Upper lobe of left lung (tissue), 6 donors: ENCODE measurements around the gene THAP2. TPM values are rescaled to one million over a fixed set of nuclear protein-coding genes. Genes with fewer than 3 reads are reported as not detected.

Source experiments
- ATAC-seq, 2 donors: fragments of 200-7000 bp; cut with Tn5 transposase; one replicate each; pipeline ENCODE4 v1.9.1; 2022; ENCODE audit warnings: mild to moderate bottlenecking in 2 of 2, moderate library complexity in 2 of 2; ENCODE audit not compliant: low FRiP score in 2 of 2
- DNase-seq, 2 donors: peaks; one replicate each; pipeline ENCODE4 v3.0.0-alpha.2; 2019 to 2020
- H3K27ac ChIP-seq, 4 donors: fragments of 200-600 bp; sonication (generic); one replicate each; pipeline ENCODE4 v1.5.1; 2016 to 2019
- H3K27me3 ChIP-seq, 4 donors: fragments of 200-600 bp; sonication (generic); one replicate each; pipeline ENCODE4 v1.5.1; 2017 to 2019
- H3K36me3 ChIP-seq, 4 donors: fragments of 200-600 bp; sonication (generic); one replicate each; pipeline ENCODE4 v1.5.1; 2016 to 2019
- H3K4me1 ChIP-seq, 4 donors: fragments of 200-600 bp; sonication (generic); one replicate each; pipeline ENCODE4 v1.5.1; 2018 to 2019
- H3K4me3 ChIP-seq, 4 donors: fragments of 200-600 bp; sonication (generic); one replicate each; pipeline ENCODE4 v1.5.1; 2017 to 2019; ENCODE audit warnings: mild to moderate bottlenecking in 2 of 4, moderate library complexity in 1 of 4
- H3K9me3 ChIP-seq, 4 donors: fragments of 200-600 bp; sonication (generic); one replicate each; pipeline ENCODE4 v1.5.1; 2018 to 2019
- CTCF ChIP-seq, 6 experiments: fragments of 450-650 bp in 4 of 6; fragments of 200-600 bp in 2 of 6; sonication (generic) in 2 of 6; IDR thresholded peaks; one replicate each; pipeline ENCODE4 v1.5.1; 2016 to 2019; ENCODE audit warnings: antibody characterized with exemption in 6 of 6
- EP300 ChIP-seq, 4 donors: sonication (generic); formaldehyde crosslinking; IDR thresholded peaks; one replicate each; pipeline ENCODE4 v1.5.1; 2017; ENCODE audit warnings: antibody characterized with exemption in 4 of 4, control low read depth in 2 of 4
- POLR2A ChIP-seq, 4 donors: fragments of 450-650 bp; IDR thresholded peaks; one replicate each; pipeline ENCODE4 v1.5.1; 2016 to 2017; ENCODE audit warnings: antibody characterized with exemption in 4 of 4, mild to moderate bottlenecking in 2 of 4
- POLR2AphosphoS5 ChIP-seq, 2 donors: sonication (generic); formaldehyde crosslinking; IDR thresholded peaks; one replicate each; pipeline ENCODE4 v1.5.1; 2017; ENCODE audit warnings: antibody characterized with exemption in 2 of 2
- WGBS, 2 donors: methylation state at CpG; one replicate each; pipeline ENCODE4 v1.1.5; 2017 to 2018; 5-methylcytosine and 5-hydroxymethylcytosine counted together
- total RNA-seq, 6 donors: library from RNA; depleted of rRNA in 4 of 6; stranded (reverse); fragments of >200 nt in 4 of 6; gene quantifications; one replicate each; pipeline versions ENCODE4 v1.1.0 to v1.2.1, GENCODE V29; 2016 to 2021
- donor health status: DM: no; HTN: no; CAD: no; lungs with moderate emphysema.
- donor health status: DM: no; HTN: yes; CAD: no; lungs with severe emphysema.

Gene THAP2
- total RNA-seq, 6 donors from 2014 or later: 2.1 to 5.0 (median 3.6) TPM

GRCh38 chr12:71626768-71627167, 37.3 kb upstream of the THAP2 start:
- no peak overlapping the region for H3K27ac ChIP-seq
- TF ChIP-seq EP300 (IDR thresholded peaks at IDR 0.05): no peak
- TF ChIP-seq POLR2AphosphoS5 (IDR thresholded peaks at IDR 0.05): no peak
- no peak for TF ChIP-seq POLR2A (IDR thresholded peaks at IDR 0.05)
- no peak for TF ChIP-seq CTCF (IDR thresholded peaks at IDR 0.05)
- no peaks in the 10 kb centered on the region for H3K27me3 ChIP-seq
- DNase-seq (no peak), ATAC-seq (no peak)
- WGBS, 2 donors: 80 to 85% methylated on average over 3 of the region's 3 CpGs
- H3K4me3 ChIP-seq: no peak overlapping the region
- no peaks in the 10 kb centered on the region for H3K4me1 ChIP-seq
- H3K36me3 ChIP-seq: peaks cover 51 to 100% (median 64%) of the 10 kb centered on the region in 4 donors
- H3K9me3 ChIP-seq: no peaks in the 10 kb centered on the region

DNA sequence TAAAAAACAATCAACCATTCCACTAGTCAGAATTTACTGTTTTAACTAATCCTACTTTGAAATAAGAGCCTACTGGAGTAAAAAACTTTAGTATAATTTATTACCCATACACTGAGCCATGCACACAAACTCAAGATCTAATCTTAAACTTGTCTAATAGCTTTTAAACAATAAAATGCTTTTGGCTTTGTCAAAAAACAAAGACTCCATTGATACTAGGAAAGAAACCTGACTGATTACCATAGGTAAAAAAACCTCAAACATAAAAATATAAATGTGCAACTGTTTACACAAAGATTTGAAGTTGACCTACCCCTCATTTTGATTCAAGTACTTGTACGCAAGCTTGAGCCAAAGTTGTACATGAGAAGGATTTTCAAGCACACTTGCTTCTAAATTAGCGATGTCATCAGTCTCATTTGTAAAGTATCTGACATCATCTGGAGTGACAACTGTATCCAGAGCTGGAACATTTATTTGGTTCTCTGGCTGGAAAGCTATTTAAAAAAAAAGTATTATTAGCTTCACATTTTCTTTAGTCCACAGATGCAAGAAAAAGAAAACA, 36.6 kb upstream of the THAP2 start:
- no peak for TF ChIP-seq POLR2AphosphoS5 (IDR thresholded peaks at IDR 0.05)
- TF ChIP-seq EP300 (IDR thresholded peaks at IDR 0.05): no peak
- TF ChIP-seq CTCF (IDR thresholded peaks at IDR 0.05): no peak
- TF ChIP-seq POLR2A (IDR thresholded peaks at IDR 0.05): no peak
- Histone ChIP-seq H3K4me1 (no peaks in the 10 kb centered on the region), H3K36me3 (peaks cover 53 to 100% (median 65%) of the 10 kb centered on the region in 4 donors), H3K27me3 (no peaks in the 10 kb centered on the region), H3K4me3 (no peak overlapping the region), H3K9me3 (no peaks in the 10 kb centered on the region), H3K27ac (no peak overlapping the region)
- WGBS, 2 donors: 60 to 70% methylated on average over 2 of the region's 2 CpGs
- DNase-seq: no peak
- no peak for ATAC-seq

GRCh38 chr12:71636704-71637115, 27.4 kb upstream of the THAP2 start:
- Histone ChIP-seq H3K36me3 (peaks cover 38 to 87% (median 63%) of the 10 kb centered on the region in 4 donors), H3K9me3 (no peaks in the 10 kb centered on the region), H3K27ac (no peak overlapping the region), H3K4me3 (no peak overlapping the region), H3K27me3 (no peaks in the 10 kb centered on the region), H3K4me1 (no peaks in the 10 kb centered on the region)
- 32 to 35% methylated on average over 3 of the region's 3 CpGs for WGBS, 2 donors
- peak; percentile 17 to 55 (median 42) for TF ChIP-seq CTCF (IDR thresholded peaks at IDR 0.05)
- no peak for TF ChIP-seq EP300 (IDR thresholded peaks at IDR 0.05)
- no peak for TF ChIP-seq POLR2A (IDR thresholded peaks at IDR 0.05)
- TF ChIP-seq POLR2AphosphoS5 (IDR thresholded peaks at IDR 0.05): no peak
- peak in 1 of 2 donors; percentile 75 for ATAC-seq
- DNase-seq: no peak

GRCh38 chr12:71638499-71638898, 25.6 kb upstream of the THAP2 start:
- ATAC-seq (no peak), DNase-seq (no peak)
- no peak for TF ChIP-seq EP300 (IDR thresholded peaks at IDR 0.05)
- TF ChIP-seq POLR2AphosphoS5 (IDR thresholded peaks at IDR 0.05): no peak
- no peak for TF ChIP-seq CTCF (IDR thresholded peaks at IDR 0.05)
- TF ChIP-seq POLR2A (IDR thresholded peaks at IDR 0.05): no peak
- Histone ChIP-seq H3K27me3 (no peaks in the 10 kb centered on the region), H3K9me3 (no peaks in the 10 kb centered on the region), H3K4me3 (no peak overlapping the region), H3K36me3 (peaks cover 22 to 87% (median 64%) of the 10 kb centered on the region in 4 donors), H3K4me1 (no peaks in the 10 kb centered on the region), H3K27ac (no peak overlapping the region)

DNA sequence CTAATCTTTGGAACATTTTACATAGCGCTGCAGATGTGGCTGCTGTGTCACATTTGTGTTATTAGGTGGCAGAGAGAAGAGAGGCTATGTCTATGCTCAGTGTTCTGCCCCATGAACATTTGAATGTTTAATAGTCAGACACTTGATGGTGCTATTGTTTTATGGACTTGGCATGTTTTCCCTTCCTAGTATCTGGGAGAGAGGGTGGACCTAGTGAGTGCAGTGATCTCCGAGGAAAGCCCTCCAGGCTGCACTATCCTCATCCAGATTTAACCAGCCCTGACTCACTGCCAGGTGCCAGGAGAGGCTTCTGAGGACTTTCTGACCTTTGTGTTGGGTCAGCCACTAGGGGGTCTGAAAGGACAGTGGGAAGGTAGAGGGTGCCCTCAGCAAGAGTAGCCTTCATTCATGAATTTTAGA, 24.8 kb upstream of the THAP2 start:
- no peaks in the 10 kb centered on the region for H3K4me1 ChIP-seq
- DNase-seq: no peak
- no peak for ATAC-seq
- no peak overlapping the region for H3K27ac ChIP-seq
- H3K9me3 ChIP-seq: no peaks in the 10 kb centered on the region
- no peak overlapping the region for H3K4me3 ChIP-seq
- WGBS, 2 donors: 70 to 79% methylated on average over 2 of the region's 2 CpGs
- H3K27me3 ChIP-seq: no peaks in the 10 kb centered on the region
- peaks cover 13 to 87% (median 63%) of the 10 kb centered on the region in 4 donors for H3K36me3 ChIP-seq
- TF ChIP-seq POLR2AphosphoS5 (IDR thresholded peaks at IDR 0.05) (no peak), EP300 (IDR thresholded peaks at IDR 0.05) (no peak), POLR2A (IDR thresholded peaks at IDR 0.05) (no peak), CTCF (IDR thresholded peaks at IDR 0.05) (no peak)
